Skeletal muscle tissue (tissue), 4 donors: ENCODE results near the gene LMTK3. TPM values are rescaled to one million over a fixed set of nuclear protein-coding genes. Genes with fewer than 3 reads are reported as not detected.

Experiments used
- H3K27ac ChIP-seq: one replicate; pipeline ENCODE4 v1.7.0; 2013; ENCODE audit warnings: mild to moderate bottlenecking, low read depth, low read length, inconsistent platforms
- H3K27me3 ChIP-seq, 3 donors: one replicate each; pipeline ENCODE4 v1.7.0; 2013; ENCODE audit warnings: low read length in 3 of 3; ENCODE audit not compliant: control insufficient read depth in 3 of 3, insufficient read depth in 3 of 3
- H3K36me3 ChIP-seq, 3 donors: one replicate each; pipeline ENCODE4 v1.7.0; 2013; ENCODE audit warnings: low read length in 3 of 3; ENCODE audit not compliant: control insufficient read depth in 3 of 3, insufficient read depth in 3 of 3
- H3K4me1 ChIP-seq, 3 donors: one replicate each; pipeline ENCODE4 v1.7.0; 2013; ENCODE audit warnings: low read length in 3 of 3, mild to moderate bottlenecking in 3 of 3; ENCODE audit not compliant: control insufficient read depth in 3 of 3, insufficient read depth in 3 of 3
- H3K4me3 ChIP-seq, 3 donors: one replicate each; pipeline ENCODE4 v1.7.0; 2013; ENCODE audit warnings: low read length in 3 of 3
- H3K9ac ChIP-seq, 3 donors: one replicate each; pipeline ENCODE4 v1.7.0; 2013; ENCODE audit warnings: low read length in 3 of 3, mild to moderate bottlenecking in 3 of 3, moderate library complexity in 2 of 3, low read depth in 1 of 3
- H3K9me3 ChIP-seq, 3 donors: one replicate each; pipeline ENCODE4 v1.7.0; 2013; ENCODE audit warnings: low read length in 3 of 3; ENCODE audit not compliant: control insufficient read depth in 3 of 3
- total RNA-seq: library from RNA; depleted of rRNA; stranded (reverse); fragments of >200 nt; gene quantifications from one replicate; pipeline ENCODE4 v1.2.3, GENCODE V29; 2014
- donor health status: Osteomylitis.

LMTK3 gene
- total RNA-seq, 1 donor from 2014 or later = not detected

GRCh38 chr19:48498595-48499311 is 12.9 kb downstream of the LMTK3 start:
- H3K4me1 ChIP-seq = peaks cover 5 to 8% (median 6%) of the 10 kb centered on the region in 3 donors
- H3K9ac ChIP-seq = no peak overlapping the region
- H3K9me3 ChIP-seq = no peaks in the 10 kb centered on the region
- H3K27me3 ChIP-seq = peaks cover 39 to 53% (median 43%) of the 10 kb centered on the region in 3 donors
- no peaks in the 10 kb centered on the region for H3K36me3 ChIP-seq
- no peak overlapping the region for H3K27ac ChIP-seq
- H3K4me3 ChIP-seq = no peak overlapping the region

- Histone ChIP-seq H3K27me3 (peaks cover 39 to 50% (median 43%) of the 10 kb centered on the region in 3 donors), H3K9ac (no peak overlapping the region), H3K9me3 (no peaks in the 10 kb centered on the region), H3K27ac (no peak overlapping the region), H3K36me3 (no peaks in the 10 kb centered on the region), H3K4me3 (no peak overlapping the region), H3K4me1 (peaks cover 5 to 8% (median 6%) of the 10 kb centered on the region in 3 donors)
Observed at GRCh38 chr19:48497728-48498594, 13.7 kb downstream of the LMTK3 start.

- Histone ChIP-seq H3K36me3 (no peaks in the 10 kb centered on the region), H3K4me3 (no peak overlapping the region), H3K4me1 (peaks cover 5 to 8% (median 8%) of the 10 kb centered on the region in 3 donors), H3K9ac (no peak overlapping the region), H3K27me3 (peaks cover 42 to 58% (median 44%) of the 10 kb centered on the region in 3 donors), H3K27ac (no peak overlapping the region), H3K9me3 (no peaks in the 10 kb centered on the region)
Observed at GRCh38 chr19:48496959-48497727, 14.5 kb downstream of the LMTK3 start.

- H3K36me3 ChIP-seq = no peaks in the 10 kb centered on the region
- peaks cover 2 to 8% (median 2%) of the 10 kb centered on the region in 3 donors for H3K4me1 ChIP-seq
- no peak overlapping the region for H3K9ac ChIP-seq
- H3K27me3 ChIP-seq = peaks cover 40 to 58% (median 41%) of the 10 kb centered on the region in 3 donors
- no peaks in the 10 kb centered on the region for H3K9me3 ChIP-seq
- H3K27ac ChIP-seq = no peak overlapping the region
- H3K4me3 ChIP-seq = no peak overlapping the region
Observed at GRCh38 chr19:48495396-48495795, 16.2 kb downstream of the LMTK3 start.

- Histone ChIP-seq H3K36me3 (no peaks in the 10 kb centered on the region), H3K27ac (no peak overlapping the region), H3K9me3 (no peaks in the 10 kb centered on the region), H3K9ac (peak overlapping the region in 2 of 3 donors; percentile 61 to 64), H3K27me3 (peaks cover 29 to 52% (median 48%) of the 10 kb centered on the region in 3 donors), H3K4me1 (peaks cover 2 to 8% (median 4%) of the 10 kb centered on the region in 3 donors), H3K4me3 (peak overlapping the region; percentile 49 to 68 (median 54))
Observed at GRCh38 chr19:48493718-48494401, 17.8 kb downstream of the LMTK3 start.

GRCh38 chr19:48492925-48493717 is 18.5 kb downstream of the LMTK3 start:
- Histone ChIP-seq H3K36me3 (no peaks in the 10 kb centered on the region), H3K9ac (peak overlapping the region in 2 of 3 donors; percentile 61 to 64), H3K4me1 (peaks cover 6 to 11% (median 8%) of the 10 kb centered on the region in 3 donors), H3K9me3 (no peaks in the 10 kb centered on the region), H3K4me3 (peak overlapping the region; percentile 48 to 68 (median 54)), H3K27ac (peak overlapping the region; percentile 44), H3K27me3 (peaks cover 26 to 48% (median 48%) of the 10 kb centered on the region in 3 donors)

- H3K4me3 ChIP-seq = no peak overlapping the region
- H3K9me3 ChIP-seq = no peaks in the 10 kb centered on the region
- peaks cover 13 to 40% (median 37%) of the 10 kb centered on the region in 3 donors for H3K27me3 ChIP-seq
- no peak overlapping the region for H3K27ac ChIP-seq
- no peak overlapping the region for H3K9ac ChIP-seq
- H3K4me1 ChIP-seq = peaks cover 7 to 16% (median 15%) of the 10 kb centered on the region in 3 donors
- H3K36me3 ChIP-seq = no peaks in the 10 kb centered on the region
Observed at GRCh38 chr19:48491793-48492123, 19.9 kb downstream of the LMTK3 start.

- Histone ChIP-seq H3K27me3 (peaks cover 13 to 38% (median 34%) of the 10 kb centered on the region in 3 donors), H3K9ac (no peak overlapping the region)
Observed at GRCh38 chr19:48490981-48491792, 20.4 kb downstream of the LMTK3 start.

More at GRCh38 chr19:48490981-48491792, 20.4 kb downstream of the LMTK3 start:
- no peaks in the 10 kb centered on the region for H3K36me3 ChIP-seq
- H3K9me3 ChIP-seq = no peaks in the 10 kb centered on the region
- no peak overlapping the region for H3K27ac ChIP-seq
- H3K4me1 ChIP-seq = peaks cover 7 to 16% (median 15%) of the 10 kb centered on the region in 3 donors
- no peak overlapping the region for H3K4me3 ChIP-seq
